NT2/D1 (cell line): ENCODE results near the gene SPOP.

Experiments
- YY1 ChIP-seq: IDR thresholded peaks from 2 replicates; pipeline ENCODE4 v1.6.1; 2011; ENCODE audit not compliant: insufficient read length, insufficient read depth
- ZNF274 ChIP-seq: IDR thresholded peaks from 2 replicates; pipeline ENCODE4 v1.6.1; 2011; ENCODE audit warnings: mild to moderate bottlenecking, low read depth, low read length

DNA sequence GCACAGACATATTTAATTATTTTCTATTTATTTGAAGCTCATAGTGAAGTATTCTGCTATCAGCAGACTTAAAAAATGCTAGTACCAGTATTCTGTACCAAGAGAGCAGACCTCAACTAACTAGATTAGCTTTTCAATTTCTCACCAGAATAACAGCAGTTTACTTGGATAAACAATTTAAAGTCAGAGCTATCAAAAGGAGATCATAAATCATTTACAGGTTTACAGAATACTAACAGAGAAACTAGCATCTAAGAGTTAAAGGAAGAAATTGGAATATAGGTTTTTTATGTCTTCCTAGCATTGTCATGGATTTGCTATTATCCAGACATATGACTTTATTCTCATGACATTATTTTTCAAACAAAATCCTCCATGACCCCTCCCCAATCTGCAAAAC is 3.4 kb downstream of the SPOP start:
- TF ChIP-seq ZNF274 = no peak
- TF ChIP-seq YY1 = no peak
